ENCODE data around the gene ELP1.

DNA sequence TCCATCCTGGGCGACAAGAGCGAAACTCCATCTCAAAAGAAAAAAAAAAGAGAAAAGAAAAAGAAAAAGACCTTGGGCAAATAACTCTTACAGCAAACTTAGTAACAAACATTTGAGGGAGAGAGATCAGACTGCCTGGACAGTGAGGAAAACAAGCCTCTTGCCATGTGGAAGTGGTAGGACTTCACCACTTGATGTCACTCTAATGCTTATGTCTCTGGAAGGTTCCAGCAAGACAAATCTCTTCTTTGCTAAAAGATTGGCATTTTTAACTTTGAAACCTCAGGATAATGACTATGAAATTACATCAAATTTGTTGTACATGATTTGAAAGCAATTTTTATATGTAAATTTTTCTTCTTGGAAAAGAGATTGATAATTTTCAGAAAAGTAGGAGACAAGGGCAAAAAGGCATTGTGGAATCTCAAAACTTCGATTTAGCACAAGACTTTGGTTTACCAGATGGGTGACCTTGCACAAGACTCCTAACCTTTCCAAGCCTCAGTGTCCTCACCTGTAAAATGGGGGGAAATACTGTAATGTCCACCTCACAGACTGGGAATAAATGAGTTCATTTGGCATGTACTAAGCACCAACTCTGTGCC, 83.5 kb downstream of the ELP1 start:
- TF ChIP-seq, protein P1, sequence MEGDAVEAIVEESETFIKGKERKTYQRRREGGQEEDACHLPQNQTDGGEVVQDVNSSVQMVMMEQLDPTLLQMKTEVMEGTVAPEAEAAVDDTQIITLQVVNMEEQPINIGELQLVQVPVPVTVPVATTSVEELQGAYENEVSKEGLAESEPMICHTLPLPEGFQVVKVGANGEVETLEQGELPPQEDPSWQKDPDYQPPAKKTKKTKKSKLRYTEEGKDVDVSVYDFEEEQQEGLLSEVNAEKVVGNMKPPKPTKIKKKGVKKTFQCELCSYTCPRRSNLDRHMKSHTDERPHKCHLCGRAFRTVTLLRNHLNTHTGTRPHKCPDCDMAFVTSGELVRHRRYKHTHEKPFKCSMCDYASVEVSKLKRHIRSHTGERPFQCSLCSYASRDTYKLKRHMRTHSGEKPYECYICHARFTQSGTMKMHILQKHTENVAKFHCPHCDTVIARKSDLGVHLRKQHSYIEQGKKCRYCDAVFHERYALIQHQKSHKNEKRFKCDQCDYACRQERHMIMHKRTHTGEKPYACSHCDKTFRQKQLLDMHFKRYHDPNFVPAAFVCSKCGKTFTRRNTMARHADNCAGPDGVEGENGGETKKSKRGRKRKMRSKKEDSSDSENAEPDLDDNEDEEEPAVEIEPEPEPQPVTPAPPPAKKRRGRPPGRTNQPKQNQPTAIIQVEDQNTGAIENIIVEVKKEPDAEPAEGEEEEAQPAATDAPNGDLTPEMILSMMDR (IDR thresholded peaks at IDR 0.05) = no peak
- no peak for TF ChIP-seq POLR2A (IDR thresholded peaks at IDR 0.05)
